Measurements from ENCODE around the gene ART1. TPM values are rescaled to one million over a fixed set of nuclear protein-coding genes. Genes with fewer than 3 reads are reported as not detected.
A peak's percentile ranks its signal among the peaks of the same experiment; 100 is the strongest.

Gene ART1
- total and polyA plus RNA-seq, 2 of the 8 experiments (the other 6 are each of a cell fraction or from before 2014, with no cell fraction given), result not detected

GRCh38 chr11:3642071-3642951, 2.6 kb upstream of the ART1 start (continued):
- TF ChIP-seq E2F6 (IDR thresholded peaks at IDR 0.05) (peak; percentile 79), TBP (IDR thresholded peaks at IDR 0.05; ENCODE audit: low read depth, low read length) (0 out of 2 replicates have a peak, but pooled peaks have one; percentile 35), CHD2 (IDR thresholded peaks at IDR 0.05; ENCODE audit: low read length) (0 out of 2 replicates have a peak, but pooled peaks have one; percentile 3), MAX (IDR thresholded peaks at IDR 0.05) (peak; percentile 97), RAD21 (IDR thresholded peaks at IDR 0.05 in 1 of 2, conservative IDR thresholded peaks at IDR 0.05 in 1 of 2; ENCODE audit: low read depth in 2 of 2, low read length in 2 of 2) (no peak), SUZ12 (IDR thresholded peaks at IDR 0.05; ENCODE audit: low read length) (0 out of 2 replicates have a peak, but pooled peaks have one; percentile 27), SP1 (IDR thresholded peaks at IDR 0.05; ENCODE audit: low read depth, low read length) (peak; percentile 41; the same call in 1 of the 2 replicates), TAF1 (IDR thresholded peaks at IDR 0.05; ENCODE audit: low read depth, low read length) (no peak; the same call in none of the 2 replicates), TAF7 (optimal IDR thresholded peaks at IDR 0.05; ENCODE audit: borderline replicate concordance, low read depth, low read length) (peak; percentile 97), KDM1A (IDR thresholded peaks at IDR 0.05; ENCODE audit: borderline replicate concordance, low read length) (peak; percentile 22; the same call in 1 of the 2 replicates), POLR2A (IDR thresholded peaks at IDR 0.05; ENCODE audit: control extremely low read depth in 1 of 2, low read depth in 2 of 2, low read length in 2 of 2) (peak; percentile 48 to 93), SRF (IDR thresholded peaks at IDR 0.05; ENCODE audit: low read depth, low read length) (no peak), USF2 (IDR thresholded peaks at IDR 0.05; ENCODE audit: low read length) (peak; percentile 63), POLR2AphosphoS5 (IDR thresholded peaks at IDR 0.05; ENCODE audit: low read depth, low read length) (peak; percentile 71), POU5F1 (IDR thresholded peaks at IDR 0.05; ENCODE audit: low read depth, low read length) (no peak), TCF12 (IDR thresholded peaks at IDR 0.05; ENCODE audit: low read depth, low read length) (no peak), SIN3A (conservative IDR thresholded peaks at IDR 0.05 in 1 of 2, IDR thresholded peaks at IDR 0.05 in 1 of 2; ENCODE audit: low read depth in 1 of 2, low read length in 2 of 2) (peak in 1 of 2 experiments; percentile 38; a peak in 1 of 4 replicates), TEAD4 (IDR thresholded peaks at IDR 0.05; ENCODE audit: low read depth, low read length) (no peak), CREB1 (IDR thresholded peaks at IDR 0.05) (0 out of 2 replicates have a peak, but pooled peaks have one; percentile 25)
- TF ChIP-seq, protein P1, sequence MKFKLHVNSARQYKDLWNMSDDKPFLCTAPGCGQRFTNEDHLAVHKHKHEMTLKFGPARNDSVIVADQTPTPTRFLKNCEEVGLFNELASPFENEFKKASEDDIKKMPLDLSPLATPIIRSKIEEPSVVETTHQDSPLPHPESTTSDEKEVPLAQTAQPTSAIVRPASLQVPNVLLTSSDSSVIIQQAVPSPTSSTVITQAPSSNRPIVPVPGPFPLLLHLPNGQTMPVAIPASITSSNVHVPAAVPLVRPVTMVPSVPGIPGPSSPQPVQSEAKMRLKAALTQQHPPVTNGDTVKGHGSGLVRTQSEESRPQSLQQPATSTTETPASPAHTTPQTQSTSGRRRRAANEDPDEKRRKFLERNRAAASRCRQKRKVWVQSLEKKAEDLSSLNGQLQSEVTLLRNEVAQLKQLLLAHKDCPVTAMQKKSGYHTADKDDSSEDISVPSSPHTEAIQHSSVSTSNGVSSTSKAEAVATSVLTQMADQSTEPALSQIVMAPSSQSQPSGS (IDR thresholded peaks at IDR 0.05; ENCODE audit: low read length), result peak; percentile 90

Measured in H1 (cell line).